Hematopoietic multipotent progenitor cell (in vitro differentiated cells): Measurements from ENCODE around the gene CYTH1. TPM values are rescaled to one million over a fixed set of nuclear protein-coding genes. Genes with fewer than 3 reads are reported as not detected.
"Not testable (repeated sequence)": the region's sequence is repeated elsewhere in the genome, so short reads cannot be mapped to it uniquely, and the experiment has no call there.

ENCODE experiments used
- DNase-seq, 3 donors: peaks; one replicate each; pipeline ENCODE4 v3.0.0-alpha.2; 2011 to 2015; ENCODE audit warnings: low read depth in 2 of 3, low spot score in 2 of 3
- total RNA-seq: library from RNA; depleted of rRNA; stranded (reverse); fragments of >200 nt; gene quantifications from one replicate; pipeline ENCODE4 v1.2.3, GENCODE V29; 2012

Gene CYTH1
- total RNA-seq, 1 donor: 49.0 TPM

DNA sequence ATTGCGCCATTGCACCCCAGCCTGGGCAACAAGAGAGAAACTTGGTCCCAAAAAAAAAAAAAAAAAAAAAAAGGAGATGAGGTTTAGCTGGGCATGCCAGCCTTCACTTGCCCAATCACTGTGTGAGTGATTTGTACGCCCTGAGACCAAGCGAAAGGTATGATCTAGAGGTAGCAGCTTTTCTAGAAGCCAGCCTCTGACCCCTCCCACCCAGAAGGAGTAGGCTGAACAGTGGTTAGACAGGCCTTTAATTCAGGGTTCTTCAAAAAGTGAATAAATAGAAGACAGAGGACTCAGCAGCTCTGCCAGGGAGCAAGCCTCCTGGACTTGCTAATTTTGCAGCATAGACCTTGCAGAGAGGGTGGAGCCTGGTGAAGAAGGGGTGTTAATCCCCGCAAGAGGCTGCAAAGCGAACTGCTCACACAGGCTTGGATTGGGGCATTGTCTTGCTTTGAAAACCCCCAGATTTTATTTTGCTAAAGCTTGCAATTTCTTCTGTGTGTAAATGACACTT is 7.1 kb upstream of the CYTH1 start:
- DNase-seq: no peak

DNA sequence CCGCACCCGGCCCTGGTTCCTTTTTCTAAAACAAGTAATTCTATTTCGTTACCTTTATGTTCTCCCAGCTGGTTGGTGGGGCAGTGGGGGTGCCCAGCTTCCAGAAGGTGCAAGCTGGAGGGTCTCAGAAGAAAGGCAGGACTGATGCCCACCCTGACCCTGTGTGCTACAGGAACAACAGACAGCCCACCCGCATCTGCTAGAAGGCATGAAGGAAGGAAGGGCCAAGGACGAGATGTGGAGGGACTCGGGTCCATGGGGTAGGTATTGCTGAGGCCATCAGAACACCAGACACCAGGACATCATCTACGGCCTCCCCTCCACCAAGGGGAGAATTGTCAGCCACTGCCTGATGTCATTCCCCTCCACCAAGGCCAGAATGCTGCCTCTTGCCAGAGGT is 6.4 kb upstream of the CYTH1 start:
- no peak for DNase-seq

DNA sequence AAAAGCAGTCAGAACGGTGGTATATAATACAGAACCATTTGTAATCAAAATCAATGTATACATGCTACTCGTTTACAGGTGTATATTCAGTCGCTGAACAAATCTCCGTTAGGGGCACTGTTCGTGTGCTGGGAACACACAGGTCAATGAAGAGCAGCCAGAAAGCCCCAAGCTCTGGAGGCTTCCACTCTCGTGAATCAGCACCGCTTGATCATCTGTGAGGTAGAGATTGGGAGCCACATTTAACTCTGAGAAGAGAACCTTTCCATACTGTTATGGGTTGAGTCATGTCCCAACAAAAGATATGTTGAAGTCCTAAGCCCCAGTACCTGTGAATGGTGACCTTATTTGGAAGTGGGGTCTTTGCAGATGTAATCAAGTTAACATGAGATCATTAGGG is 5.4 kb upstream of the CYTH1 start:
- no peak for DNase-seq

DNA sequence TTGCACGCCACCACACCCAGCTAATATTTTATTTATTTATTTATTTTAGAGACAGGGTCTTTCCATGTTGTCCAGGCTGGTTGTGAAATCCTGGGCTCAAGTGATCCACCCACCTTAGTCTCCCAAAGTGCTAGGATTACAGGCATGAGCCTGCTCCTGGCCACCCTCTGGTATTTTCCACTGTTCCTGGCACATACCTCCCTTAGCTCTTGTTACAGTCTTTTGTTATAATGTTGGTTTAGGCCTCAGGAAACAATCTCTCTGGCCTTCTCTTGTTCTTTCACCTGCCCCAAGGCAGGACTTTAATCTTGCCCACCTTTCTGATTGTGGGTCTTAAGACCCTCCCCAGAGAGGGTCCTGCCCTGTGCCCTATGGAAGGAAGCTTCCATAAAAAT is 3.6 kb upstream of the CYTH1 start:
- no peak for DNase-seq

DNA sequence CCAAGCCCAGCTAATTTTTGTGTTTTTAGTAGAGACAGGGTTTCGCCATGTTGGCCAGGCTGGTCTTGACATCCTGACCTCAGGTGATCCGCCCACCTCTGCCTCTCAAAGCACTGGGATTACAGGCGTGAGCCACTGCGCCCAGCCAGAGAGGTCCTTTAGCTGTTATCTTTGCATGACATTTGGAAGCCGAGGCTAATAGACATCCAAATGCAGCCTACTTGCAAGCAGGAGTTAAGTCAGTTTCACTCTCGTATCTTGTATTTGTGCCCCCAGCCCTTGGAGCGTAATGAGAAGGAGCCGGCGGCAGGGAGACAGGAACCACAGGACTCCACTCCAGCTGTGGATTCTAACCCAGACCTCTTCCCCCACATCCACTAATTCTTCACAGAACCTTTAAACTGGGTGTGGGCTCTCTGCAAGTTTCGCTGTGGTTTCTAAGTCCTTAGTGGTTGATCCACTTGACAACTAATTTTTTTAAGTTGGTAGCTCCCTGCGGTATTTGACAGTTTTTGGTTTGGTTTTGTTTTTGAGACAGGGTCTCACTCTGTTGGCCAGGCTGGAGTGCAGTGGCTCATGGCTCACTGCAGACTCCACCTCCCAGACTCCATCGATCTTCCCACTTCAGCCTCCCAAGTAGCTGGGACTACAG is 3.1 kb upstream of the CYTH1 start:
- DNase-seq: no peak

DNA sequence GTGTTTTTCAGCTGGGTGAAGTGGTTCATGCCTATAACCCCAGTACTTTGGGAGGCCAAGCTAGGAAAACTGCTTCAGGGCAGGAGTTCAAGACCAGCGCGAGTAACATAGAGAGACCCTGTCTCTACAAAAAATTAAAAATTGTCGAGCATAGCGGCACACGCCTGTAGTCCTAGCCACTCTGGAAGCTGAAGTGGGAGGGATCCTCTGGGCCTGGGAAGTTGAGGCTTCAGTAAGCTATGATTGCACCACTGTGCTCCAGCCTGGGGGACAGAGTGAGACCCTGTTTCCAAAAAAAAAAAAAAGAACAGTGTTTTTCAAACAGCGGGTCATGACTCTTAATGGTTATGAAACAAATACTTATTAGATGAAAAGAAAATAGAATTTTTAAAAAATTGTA is 2.3 kb upstream of the CYTH1 start:
- DNase-seq: no peak

DNA sequence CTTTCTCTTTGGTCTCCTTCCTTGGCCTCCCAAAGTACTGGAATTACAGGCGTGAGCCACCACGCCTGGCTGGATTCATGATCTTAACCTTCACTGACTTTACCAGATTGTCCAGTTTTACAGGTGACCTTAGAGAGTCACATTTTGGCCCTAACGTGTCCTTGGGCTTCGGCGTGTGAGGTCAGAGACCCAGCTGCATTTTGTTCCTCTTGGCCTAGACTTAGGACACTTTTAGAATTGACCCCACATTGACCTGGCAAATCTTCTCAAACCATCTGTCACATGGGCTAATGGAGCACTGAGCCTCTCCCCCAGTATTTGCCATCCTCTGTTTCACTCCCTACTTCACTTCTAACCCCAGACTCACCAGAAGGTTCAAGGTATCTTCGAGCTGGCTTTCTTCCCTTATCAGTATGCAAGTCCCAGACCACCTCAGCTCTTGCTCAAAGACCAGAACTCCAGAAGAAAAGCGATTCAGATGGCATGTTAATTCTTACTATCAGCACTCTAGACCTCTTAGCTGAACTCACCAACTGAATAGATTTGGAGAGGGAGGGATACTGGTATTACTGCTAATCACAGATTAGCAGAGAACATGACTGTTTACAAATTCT is 1.7 kb upstream of the CYTH1 start:
- DNase-seq: no peak

DNA sequence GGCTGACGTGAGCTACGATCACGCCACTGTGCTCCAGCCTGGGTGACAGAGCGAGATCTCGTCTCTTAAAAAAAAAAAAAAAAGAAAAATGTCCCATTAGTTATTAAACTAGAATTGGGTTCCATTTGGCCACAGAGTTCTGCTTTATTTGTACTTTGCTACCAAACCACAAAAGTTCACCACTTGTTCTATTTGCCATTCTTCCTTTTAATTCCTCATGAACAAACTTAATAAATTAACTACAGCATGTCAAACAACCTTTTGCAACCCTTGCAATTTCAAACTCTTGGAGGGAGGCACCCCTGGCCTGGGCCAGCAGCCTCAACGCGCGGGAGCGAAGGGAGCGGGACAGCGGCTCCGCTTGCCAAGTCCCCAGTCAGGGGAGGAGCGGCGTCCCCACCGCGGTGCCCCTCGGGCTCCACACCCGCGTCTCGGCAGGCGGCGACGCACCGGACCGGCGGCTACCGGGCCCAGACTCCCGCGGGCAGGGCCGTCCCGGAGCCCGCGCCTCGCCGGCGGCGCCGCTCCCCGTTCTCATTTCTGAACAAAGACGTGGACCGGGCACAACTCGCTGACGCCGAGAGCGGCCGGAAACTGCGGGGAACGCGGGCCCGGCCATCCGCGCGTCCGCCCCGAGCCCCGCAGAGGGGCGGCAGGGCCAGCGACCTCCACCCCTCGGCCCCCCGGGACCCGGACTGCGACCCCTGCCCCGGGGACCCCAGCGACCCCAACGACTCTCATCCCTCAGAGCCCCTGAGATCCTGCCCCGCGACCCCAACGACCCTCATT is 775 bp downstream of the CYTH1 start:
- DNase-seq: peak in 1 of 3 donors; percentile 43

DNA sequence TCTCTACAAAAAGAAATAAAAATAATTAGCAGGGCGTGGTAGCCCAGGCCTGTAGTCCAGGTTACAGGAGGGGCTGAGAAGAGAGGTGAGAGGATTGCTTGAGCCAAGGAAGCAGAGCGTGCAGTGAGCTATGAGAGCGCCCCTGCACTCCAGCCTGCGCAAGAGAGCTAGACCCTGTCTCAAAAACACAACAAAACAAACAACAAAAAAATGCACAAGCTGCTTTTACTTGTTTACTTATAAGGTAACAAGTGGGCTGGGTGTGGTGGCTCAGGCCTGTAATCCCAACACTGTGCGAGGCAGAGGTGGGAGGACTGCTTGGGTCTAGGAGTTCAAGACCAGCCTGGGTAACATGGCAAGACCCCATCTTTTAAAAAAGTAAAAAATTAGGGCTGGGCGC is 1.7 kb downstream of the CYTH1 start:
- no peak for DNase-seq

DNA sequence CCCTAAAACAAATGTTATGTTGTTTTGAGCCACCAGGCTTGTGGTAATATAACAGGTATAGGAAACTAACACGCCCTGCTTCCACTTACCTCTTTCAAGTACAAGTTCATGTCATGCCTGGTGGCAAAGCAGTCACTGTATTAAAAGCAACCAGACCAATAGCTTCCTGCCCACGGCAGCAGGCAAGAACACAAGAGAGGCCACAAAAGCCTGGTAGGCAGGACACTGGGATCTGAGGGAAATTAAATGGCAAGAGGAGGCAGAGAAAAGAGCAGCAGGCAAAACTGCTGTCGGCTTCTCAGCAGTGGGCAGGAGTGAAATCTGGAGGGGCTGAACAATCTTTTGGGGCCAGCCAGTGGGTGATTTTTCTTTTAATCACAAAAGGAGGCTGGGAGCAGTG is 2.2 kb downstream of the CYTH1 start:
- peak in 1 of 3 donors; percentile 30 for DNase-seq

DNA sequence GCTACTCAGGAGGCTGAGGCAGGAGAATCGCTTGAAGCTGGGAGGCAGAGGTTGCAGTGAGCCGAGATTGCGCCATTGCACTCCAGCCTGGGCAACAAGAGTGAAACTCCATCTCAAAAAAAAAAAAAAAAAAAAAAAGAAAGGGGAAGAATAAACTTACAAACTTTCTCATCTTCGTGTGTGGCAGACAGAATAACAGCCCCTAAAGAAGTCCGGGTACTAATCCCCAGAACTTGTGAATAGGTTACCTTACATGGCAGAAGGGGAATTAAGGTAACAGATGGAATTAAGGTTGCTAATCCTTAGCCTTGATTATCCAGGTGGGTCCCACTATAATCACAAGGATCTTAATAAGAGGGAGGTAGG is 2.8 kb downstream of the CYTH1 start:
- not testable (repeated sequence) for DNase-seq

DNA sequence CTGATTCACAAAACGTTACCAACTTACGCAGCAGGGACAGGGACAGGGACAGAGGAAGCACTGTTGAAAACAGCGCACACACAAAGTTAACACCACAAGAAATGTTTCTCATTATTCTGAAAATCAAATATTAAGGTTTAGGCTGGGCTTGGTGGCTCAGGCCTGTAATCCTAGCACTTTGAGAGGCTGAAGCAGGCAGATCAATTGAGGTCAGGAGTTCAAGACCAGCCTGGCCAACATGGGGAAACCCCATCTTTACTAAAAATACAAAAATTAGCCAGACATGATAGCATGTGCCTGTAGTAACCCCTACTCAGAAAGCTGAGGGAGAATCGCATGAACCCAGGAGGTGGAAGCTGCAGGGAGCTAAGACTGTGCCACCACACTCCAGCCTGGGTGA is 4.2 kb downstream of the CYTH1 start:
- no peak for DNase-seq

DNA sequence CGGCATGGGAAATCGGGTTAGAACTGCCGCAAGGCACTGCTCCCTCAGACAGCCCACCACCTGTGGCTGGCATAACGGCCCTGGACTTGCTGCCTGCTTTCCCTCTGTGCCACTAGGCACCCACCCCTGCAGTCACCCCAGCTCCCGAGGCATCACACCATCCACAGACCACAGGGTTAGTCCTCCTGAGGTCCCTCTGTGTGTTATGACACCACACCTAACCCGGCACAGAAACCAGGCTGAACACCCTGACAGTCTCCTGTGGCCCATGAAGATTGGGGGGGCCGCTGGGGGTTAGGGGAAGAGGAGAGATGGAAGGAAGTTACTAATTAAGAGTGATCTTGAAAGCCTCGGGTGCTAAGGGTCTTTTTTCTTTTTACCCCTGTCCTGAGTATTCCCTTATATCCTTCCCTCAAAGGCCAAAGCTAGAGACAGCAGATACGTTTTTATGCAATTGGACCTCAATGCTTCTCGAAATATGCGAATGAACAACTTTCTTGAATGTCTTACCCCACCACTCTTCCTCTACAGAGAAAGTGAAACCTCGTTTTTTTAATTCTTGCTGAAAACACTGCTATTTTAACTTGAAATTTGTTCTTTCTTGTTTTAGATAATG is 7.0 kb downstream of the CYTH1 start:
- DNase-seq: peak in 1 of 3 donors; percentile 47

DNA sequence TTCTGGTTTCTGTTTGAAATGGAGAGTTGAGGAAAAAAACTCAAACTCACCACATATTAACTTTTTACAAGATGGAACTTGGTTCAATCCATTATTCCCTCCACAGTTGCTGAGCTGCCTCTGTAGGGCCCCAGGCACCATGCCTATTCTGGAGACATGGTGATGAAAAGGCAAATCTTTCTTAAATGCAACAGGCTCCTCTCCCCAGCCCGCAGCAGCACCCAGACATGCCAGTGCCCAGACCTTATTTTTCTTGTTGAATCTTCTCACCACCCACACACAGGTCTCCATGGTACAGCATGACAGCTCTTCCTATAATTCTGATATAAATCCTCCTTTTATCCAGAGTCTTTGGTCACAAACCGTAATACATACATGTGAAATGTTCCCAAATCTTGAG is 7.6 kb downstream of the CYTH1 start:
- DNase-seq: no peak

DNA sequence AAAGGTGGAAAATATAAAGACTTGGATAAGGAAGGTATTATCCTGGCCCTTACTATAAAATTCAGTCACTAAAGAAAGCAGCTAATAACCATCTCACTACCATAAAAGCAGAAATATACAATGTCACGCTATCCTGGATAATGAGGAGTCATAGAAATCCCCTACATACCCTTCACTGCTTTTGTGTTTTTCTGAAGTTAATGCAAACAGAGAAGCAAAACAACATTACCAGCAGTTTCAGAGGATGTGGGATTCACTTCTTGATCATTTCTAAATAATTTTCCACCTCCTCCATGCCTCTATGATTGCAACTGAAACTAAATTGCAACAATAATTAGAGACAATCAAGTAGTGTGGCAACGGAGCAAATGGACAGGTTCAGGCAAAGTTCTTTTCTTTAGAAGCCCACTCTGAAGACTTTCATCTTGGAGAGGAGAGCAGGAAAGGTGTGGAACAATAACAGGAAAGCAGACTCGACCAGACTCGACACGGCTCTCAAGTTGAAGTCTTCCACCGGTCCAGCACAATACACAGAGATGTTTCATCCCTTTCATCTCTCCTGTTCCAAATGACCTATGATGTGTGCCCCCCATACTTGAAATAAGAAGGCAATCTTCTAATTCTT is 10.2 kb downstream of the CYTH1 start:
- DNase-seq: no peak

DNA sequence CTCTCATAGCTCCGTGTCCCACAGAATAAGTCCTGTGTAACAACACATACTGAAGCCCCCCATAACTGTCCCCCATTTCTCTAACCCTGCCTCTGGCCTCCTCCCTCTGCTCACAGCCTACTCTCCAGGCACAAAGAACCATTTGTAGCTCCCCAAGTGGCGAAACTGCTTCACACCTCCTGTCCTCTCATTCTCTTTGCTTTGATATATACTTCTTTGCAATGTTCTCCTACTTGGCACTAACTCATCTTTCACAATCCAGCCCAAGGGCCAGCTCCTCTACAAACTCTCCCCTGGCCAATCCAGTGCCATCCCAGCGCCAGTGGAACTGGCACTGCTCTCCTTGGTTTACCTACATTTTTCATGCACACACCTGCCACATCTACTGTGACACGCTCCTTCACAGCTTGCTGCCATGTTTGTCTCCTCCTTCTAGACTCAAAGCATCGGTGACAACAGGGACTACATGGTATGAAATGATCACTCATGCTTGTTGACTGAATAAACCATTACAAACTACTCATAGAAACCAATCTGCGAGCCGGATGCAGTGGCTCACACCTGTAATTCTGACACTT is 12.8 kb downstream of the CYTH1 start:
- DNase-seq: peak in 1 of 3 donors; percentile 41

DNA sequence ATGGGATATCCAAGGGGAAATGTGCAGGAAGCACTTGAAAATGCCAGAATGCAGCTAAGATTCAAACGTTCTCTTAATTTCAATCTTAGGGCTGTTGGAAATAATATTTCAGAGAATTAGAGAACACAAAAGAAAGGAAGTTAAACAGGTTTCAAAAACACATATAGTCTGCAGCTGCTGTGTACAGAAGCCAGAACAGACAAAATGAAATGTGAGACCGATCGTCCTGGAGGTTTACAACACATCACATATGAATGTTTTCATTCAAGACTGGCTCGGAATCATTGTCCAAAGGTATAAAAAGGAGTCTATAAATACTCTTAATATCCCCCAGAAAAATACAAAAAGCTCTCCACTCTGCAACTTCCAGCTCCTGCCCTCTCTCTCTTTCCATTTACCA is 14.3 kb downstream of the CYTH1 start:
- no peak for DNase-seq

DNA sequence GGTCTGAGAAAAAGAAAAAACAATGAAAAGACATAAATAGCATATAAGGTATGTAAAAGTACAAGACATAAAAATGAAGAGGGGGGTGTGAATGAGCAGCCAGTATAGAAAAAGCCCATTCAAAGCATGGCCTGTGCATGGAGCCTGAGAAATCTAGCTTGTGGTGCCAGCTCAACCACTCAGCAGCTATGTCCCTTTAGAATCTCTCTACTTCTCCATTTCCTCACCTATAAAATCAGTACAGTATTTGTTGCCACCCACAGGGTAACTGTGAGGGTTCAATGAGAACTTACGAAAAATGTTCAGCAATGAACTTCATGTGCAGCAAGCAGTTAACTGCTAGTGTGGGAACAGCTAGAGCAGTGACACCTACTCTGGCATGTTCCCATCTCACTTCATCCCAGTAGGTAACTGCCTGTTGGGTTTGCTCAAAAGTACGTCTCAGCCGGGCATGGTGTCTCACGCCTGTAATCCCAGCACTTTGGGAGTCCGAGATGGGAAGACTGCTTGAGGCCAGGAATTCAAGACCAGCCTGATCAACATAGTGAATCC is 15.3 kb downstream of the CYTH1 start:
- no peak for DNase-seq

DNA sequence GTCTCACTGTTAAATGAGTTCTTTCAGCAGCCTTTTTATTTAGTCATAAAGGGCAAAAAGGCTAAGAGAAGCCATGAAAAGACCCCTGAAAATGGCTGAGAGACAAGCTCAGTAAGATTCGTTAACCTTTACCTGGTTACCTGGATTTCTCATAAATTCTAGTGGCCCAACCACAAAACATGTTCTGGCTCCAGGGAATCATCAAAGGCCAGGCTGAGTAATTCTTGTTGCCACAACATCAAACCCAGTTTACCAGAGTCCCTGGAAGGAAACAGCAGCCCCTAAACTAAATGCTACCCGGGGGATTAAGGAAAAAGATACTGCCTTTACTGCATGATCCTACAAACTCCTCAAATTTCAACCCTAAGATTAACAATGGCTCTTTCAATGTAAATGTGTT is 15.8 kb downstream of the CYTH1 start:
- DNase-seq: no peak

DNA sequence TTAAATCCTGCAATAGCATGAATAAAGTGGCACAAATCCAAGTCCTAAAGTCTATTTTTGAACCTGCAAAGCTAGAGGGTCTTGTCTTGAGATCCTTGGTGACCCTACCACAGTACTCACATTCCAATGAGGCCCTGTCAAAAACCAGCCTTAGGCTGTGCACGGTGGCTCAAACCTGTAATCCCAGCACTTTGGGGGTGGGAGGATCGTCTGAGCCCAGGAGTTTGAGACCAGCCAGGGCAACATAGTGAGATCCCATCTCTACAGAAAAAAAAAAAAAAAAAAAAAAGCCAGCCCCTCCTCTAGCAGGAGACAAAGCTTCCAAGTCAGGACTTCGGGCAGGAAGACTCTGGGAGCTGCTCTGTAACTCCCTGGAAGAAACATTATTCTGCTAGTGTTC is 16.3 kb downstream of the CYTH1 start:
- no peak for DNase-seq
